ENCODE results near the gene TMCC2. TPM values are rescaled to one million over a fixed set of nuclear protein-coding genes. Genes with fewer than 3 reads are reported as not detected.
"Not testable (repeated sequence)": the region's sequence is repeated elsewhere in the genome, so short reads cannot be mapped to it uniquely, and the experiment has no call there.

TMCC2 gene
- total and polyA plus RNA-seq, 2 experiments from 2014 or later, result 2.6 to 9.9 TPM

DNA sequence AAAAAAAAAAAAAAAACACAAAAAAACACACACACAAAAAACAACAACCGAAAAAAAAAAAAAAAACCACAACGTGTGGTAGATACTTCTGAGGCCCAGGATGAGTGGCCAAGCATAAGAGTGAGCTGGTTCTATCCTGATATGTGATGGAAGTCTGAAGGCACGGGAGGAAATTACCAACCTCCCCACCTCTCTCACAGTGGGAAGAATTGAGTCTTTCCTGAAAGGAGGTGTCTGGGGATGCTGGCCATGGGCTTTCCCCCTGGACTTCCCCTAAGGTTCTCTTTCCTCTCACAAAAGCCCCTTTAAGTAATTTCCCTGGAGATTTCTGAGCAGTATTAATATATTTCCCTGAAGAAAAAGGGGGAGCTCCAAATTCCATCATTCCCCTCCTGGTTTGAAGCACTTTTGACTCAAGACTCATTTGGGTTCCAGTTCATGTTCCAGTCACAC is 5.2 kb downstream of the TMCC2 start (continued):
- TF ChIP-seq, protein P1, sequence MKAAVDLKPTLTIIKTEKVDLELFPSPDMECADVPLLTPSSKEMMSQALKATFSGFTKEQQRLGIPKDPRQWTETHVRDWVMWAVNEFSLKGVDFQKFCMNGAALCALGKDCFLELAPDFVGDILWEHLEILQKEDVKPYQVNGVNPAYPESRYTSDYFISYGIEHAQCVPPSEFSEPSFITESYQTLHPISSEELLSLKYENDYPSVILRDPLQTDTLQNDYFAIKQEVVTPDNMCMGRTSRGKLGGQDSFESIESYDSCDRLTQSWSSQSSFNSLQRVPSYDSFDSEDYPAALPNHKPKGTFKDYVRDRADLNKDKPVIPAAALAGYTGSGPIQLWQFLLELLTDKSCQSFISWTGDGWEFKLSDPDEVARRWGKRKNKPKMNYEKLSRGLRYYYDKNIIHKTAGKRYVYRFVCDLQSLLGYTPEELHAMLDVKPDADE (IDR thresholded peaks at IDR 0.05), result no peak
- TF ChIP-seq EZH2phosphoT487 (IDR thresholded peaks at IDR 0.05; ENCODE audit: unreplicated experiment), result no peak
- no peak for TF ChIP-seq POLR2AphosphoS5 (IDR thresholded peaks at IDR 0.05; ENCODE audit: low read depth)
- no peak for TF ChIP-seq ZNF114 (CRISPR knock-in tag; IDR thresholded peaks at IDR 0.05)
- TF ChIP-seq, protein P2, sequence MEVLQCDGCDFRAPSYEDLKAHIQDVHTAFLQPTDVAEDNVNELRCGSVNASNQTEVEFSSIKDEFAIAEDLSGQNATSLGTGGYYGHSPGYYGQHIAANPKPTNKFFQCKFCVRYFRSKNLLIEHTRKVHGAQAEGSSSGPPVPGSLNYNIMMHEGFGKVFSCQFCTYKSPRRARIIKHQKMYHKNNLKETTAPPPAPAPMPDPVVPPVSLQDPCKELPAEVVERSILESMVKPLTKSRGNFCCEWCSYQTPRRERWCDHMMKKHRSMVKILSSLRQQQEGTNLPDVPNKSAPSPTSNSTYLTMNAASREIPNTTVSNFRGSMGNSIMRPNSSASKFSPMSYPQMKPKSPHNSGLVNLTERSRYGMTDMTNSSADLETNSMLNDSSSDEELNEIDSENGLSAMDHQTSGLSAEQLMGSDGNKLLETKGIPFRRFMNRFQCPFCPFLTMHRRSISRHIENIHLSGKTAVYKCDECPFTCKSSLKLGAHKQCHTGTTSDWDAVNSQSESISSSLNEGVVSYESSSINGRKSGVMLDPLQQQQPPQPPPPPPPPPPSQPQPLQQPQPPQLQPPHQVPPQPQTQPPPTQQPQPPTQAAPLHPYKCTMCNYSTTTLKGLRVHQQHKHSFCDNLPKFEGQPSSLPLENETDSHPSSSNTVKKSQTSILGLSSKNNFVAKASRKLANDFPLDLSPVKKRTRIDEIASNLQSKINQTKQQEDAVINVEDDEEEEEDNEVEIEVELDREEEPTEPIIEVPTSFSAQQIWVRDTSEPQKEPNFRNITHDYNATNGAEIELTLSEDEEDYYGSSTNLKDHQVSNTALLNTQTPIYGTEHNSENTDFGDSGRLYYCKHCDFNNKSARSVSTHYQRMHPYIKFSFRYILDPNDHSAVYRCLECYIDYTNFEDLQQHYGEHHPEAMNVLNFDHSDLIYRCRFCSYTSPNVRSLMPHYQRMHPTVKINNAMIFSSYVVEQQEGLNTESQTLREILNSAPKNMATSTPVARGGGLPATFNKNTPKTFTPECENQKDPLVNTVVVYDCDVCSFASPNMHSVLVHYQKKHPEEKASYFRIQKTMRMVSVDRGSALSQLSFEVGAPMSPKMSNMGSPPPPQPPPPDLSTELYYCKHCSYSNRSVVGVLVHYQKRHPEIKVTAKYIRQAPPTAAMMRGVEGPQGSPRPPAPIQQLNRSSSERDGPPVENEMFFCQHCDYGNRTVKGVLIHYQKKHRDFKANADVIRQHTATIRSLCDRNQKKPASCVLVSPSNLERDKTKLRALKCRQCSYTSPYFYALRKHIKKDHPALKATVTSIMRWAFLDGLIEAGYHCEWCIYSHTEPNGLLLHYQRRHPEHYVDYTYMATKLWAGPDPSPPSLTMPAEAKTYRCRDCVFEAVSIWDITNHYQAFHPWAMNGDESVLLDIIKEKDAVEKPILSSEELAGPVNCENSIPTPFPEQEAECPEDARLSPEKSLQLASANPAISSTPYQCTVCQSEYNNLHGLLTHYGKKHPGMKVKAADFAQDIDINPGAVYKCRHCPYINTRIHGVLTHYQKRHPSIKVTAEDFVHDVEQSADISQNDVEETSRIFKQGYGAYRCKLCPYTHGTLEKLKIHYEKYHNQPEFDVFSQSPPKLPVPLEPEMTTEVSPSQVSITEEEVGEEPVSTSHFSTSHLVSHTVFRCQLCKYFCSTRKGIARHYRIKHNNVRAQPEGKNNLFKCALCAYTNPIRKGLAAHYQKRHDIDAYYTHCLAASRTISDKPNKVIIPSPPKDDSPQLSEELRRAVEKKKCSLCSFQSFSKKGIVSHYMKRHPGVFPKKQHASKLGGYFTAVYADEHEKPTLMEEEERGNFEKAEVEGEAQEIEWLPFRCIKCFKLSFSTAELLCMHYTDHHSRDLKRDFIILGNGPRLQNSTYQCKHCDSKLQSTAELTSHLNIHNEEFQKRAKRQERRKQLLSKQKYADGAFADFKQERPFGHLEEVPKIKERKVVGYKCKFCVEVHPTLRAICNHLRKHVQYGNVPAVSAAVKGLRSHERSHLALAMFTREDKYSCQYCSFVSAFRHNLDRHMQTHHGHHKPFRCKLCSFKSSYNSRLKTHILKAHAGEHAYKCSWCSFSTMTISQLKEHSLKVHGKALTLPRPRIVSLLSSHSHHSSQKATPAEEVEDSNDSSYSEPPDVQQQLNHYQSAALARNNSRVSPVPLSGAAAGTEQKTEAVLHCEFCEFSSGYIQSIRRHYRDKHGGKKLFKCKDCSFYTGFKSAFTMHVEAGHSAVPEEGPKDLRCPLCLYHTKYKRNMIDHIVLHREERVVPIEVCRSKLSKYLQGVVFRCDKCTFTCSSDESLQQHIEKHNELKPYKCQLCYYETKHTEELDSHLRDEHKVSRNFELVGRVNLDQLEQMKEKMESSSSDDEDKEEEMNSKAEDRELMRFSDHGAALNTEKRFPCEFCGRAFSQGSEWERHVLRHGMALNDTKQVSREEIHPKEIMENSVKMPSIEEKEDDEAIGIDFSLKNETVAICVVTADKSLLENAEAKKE (CRISPR knock-in tag; IDR thresholded peaks at IDR 0.05), result no peak
- TF ChIP-seq STAT1 (IDR thresholded peaks at IDR 0.05; ENCODE audit: unreplicated experiment), result no peak

DNA sequence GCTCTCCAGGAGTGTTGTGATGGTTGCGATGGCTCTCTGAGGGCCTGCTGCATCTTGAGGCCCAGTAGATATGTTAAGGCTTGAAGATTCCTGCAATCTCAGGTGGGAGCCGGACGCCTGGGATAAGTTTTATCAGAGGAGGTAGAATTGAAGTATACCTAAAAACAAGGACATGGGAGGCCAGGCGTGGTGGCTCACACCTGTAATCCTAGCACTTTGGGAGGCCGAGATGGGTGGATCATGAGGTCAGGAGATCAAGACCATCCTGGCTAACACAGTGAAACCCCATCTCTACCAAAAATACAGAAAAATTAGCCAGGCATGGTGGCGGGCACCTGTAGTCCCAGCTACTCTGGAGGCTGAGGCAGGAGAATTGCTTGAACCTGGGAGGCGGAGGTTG is 6.2 kb downstream of the TMCC2 start:
- H3K4me2 ChIP-seq, result not testable (repeated sequence)

More for the DNA sequence above, 6.2 kb downstream of the TMCC2 start:
- not testable (repeated sequence) for H3K36me3 ChIP-seq (ENCODE audit: insufficient read depth); H3K27ac Mint-ChIP-seq; H3K27me3 ChIP-seq (ENCODE audit: insufficient read depth); ATAC-seq; H2AFZ ChIP-seq; H3K27ac ChIP-seq (ENCODE audit: low read depth); H3K9me3 Mint-ChIP-seq; DNase-seq (ENCODE audit: low spot score); H3K4me3 Mint-ChIP-seq; H4K20me1 ChIP-seq (replicated peaks; ENCODE audit: insufficient read depth); H3K79me2 ChIP-seq (replicated peaks; ENCODE audit: insufficient read depth); H3K36me3 Mint-ChIP-seq (ENCODE audit: low read depth); H3K9me2 ChIP-seq (ENCODE audit: insufficient read depth); H3K4me3 ChIP-seq; H3K27me3 Mint-ChIP-seq (ENCODE audit: insufficient read depth, low read depth, poor library complexity)
- H3K4me1 Mint-ChIP-seq, result peaks cover 16% of the 10 kb centered on the region
- Histone ChIP-seq H3F3A (replicated peaks; ENCODE audit: low read depth) (peaks cover 16% of the 10 kb centered on the region; the same call in 1 of the 2 replicates), H3K4me1 (ENCODE audit: insufficient read depth) (peaks cover 11% of the 10 kb centered on the region)

Measured in GM23338 (cell line).